Measurements from ENCODE around the gene MAGI1. TPM values are rescaled to one million over a fixed set of nuclear protein-coding genes. Genes with fewer than 3 reads are reported as not detected.

Gene MAGI1
- total and polyA plus RNA-seq, 2 donors (not counting 1 experiment from before 2014, with no cell fraction given), result 0.10 to 0.22 TPM

GRCh38 chr3:65573548-65574116 is 465.1 kb downstream of the MAGI1 start:
- Mint-ChIP-seq H3K4me1 (no peaks in the 10 kb centered on the region), H3K9me3 (ENCODE audit: insufficient read depth) (no peaks in the 10 kb centered on the region), H3K27me3 (no peaks in the 10 kb centered on the region), H3K4me3 (no peak overlapping the region), H3K27ac (no peak overlapping the region)
- intact Hi-C loops (cut with micrococcal nuclease), result no loop called here
- Histone ChIP-seq H3K4me2 (replicated peaks; ENCODE audit: low read depth, low read length, poor library complexity, severe bottlenecking) (no peak overlapping the region), H3K27ac (ENCODE audit: low read length in 2 of 2) (no peak overlapping the region), H3K79me2 (ENCODE audit: control insufficient read depth, insufficient read depth, low read length) (no peaks in the 10 kb centered on the region), H3K36me3 (replicated peaks in 1 of 2; ENCODE audit: control extremely low read depth in 1 of 2, control insufficient read depth in 1 of 2, extremely low read depth in 1 of 2, insufficient read depth in 2 of 2, low read length in 1 of 2) (no peaks in the 10 kb centered on the region), H3K9ac (ENCODE audit: low read length) (no peak overlapping the region), H2AFZ (ENCODE audit: insufficient read depth, low read depth, low read length, poor library complexity, severe bottlenecking) (no peak overlapping the region), H3K27me3 (replicated peaks in 1 of 4; ENCODE audit: control extremely low read depth in 1 of 4, control insufficient read depth in 3 of 4, insufficient read depth in 4 of 4, low read length in 3 of 4) (no peaks in the 10 kb centered on the region), H3K4me3 (ENCODE audit: control extremely low read depth in 1 of 5, extremely low read depth in 1 of 5, insufficient read depth in 1 of 5, low read depth in 2 of 5, low read length in 4 of 5) (no peak overlapping the region), H3K9me3 (ENCODE audit: control extremely low read depth in 1 of 3, control insufficient read depth in 2 of 3, insufficient read depth in 1 of 3, low read length in 2 of 3) (peaks cover 0 to 2% (median 0%) of the 10 kb centered on the region in 3 donors), H4K20me1 (ENCODE audit: control insufficient read depth, insufficient read depth, low read length, poor library complexity, severe bottlenecking) (no peaks in the 10 kb centered on the region), H3K4me1 (ENCODE audit: control insufficient read depth in 2 of 2, insufficient read depth in 2 of 2, low read length in 2 of 2) (no peaks in the 10 kb centered on the region)
- no peak for ATAC-seq (ENCODE audit: low read depth)
- DNase-seq, result no peak
- POLR2A ChIA-PET, result no interaction called here
- CTCF ChIA-PET, result no interaction called here
- no peak for TF ChIP-seq EZH2 (IDR thresholded peaks at IDR 0.05; ENCODE audit: borderline replicate concordance, insufficient read depth, low read depth, low read length, poor library complexity, severe bottlenecking)
- no peak for TF ChIP-seq CTCF (IDR thresholded peaks at IDR 0.05)

GRCh38 chr3:65572175-65572777 is 466.4 kb downstream of the MAGI1 start:
- H2AFZ ChIP-seq (ENCODE audit: insufficient read depth, low read depth, low read length, poor library complexity, severe bottlenecking), result no peak overlapping the region
- no peak overlapping the region for H3K9ac ChIP-seq (ENCODE audit: low read length)
- no peak overlapping the region for H3K27ac ChIP-seq (ENCODE audit: low read length in 2 of 2)
- CTCF ChIA-PET, result no interaction called here
- ATAC-seq (ENCODE audit: low read depth), result no peak
- no peak overlapping the region for H3K4me2 ChIP-seq (replicated peaks; ENCODE audit: low read depth, low read length, poor library complexity, severe bottlenecking)
- H3K4me3 ChIP-seq (ENCODE audit: control extremely low read depth in 1 of 5, extremely low read depth in 1 of 5, insufficient read depth in 1 of 5, low read depth in 2 of 5, low read length in 4 of 5), result no peak overlapping the region
- no peaks in the 10 kb centered on the region for H4K20me1 ChIP-seq (ENCODE audit: control insufficient read depth, insufficient read depth, low read length, poor library complexity, severe bottlenecking)
- DNase-seq, result no peak
- intact Hi-C loops (cut with micrococcal nuclease), result no loop called here
- WGBS (ENCODE audit: insufficient coverage), result 71% methylated on average over 1 of the region's 2 CpGs
- H3K4me3 Mint-ChIP-seq, result no peak overlapping the region
- H3K27me3 Mint-ChIP-seq, result no peaks in the 10 kb centered on the region
- POLR2A ChIA-PET, result no interaction called here
- H3K4me1 Mint-ChIP-seq, result no peaks in the 10 kb centered on the region
- H3K27ac Mint-ChIP-seq, result no peak overlapping the region
- H3K9me3 ChIP-seq (ENCODE audit: control extremely low read depth in 1 of 3, control insufficient read depth in 2 of 3, insufficient read depth in 1 of 3, low read length in 2 of 3), result no peaks in the 10 kb centered on the region
- H3K36me3 ChIP-seq (replicated peaks in 1 of 2; ENCODE audit: control extremely low read depth in 1 of 2, control insufficient read depth in 1 of 2, extremely low read depth in 1 of 2, insufficient read depth in 2 of 2, low read length in 1 of 2), result no peaks in the 10 kb centered on the region
- H3K79me2 ChIP-seq (ENCODE audit: control insufficient read depth, insufficient read depth, low read length), result no peaks in the 10 kb centered on the region
- H3K27me3 ChIP-seq (replicated peaks in 1 of 4; ENCODE audit: control extremely low read depth in 1 of 4, control insufficient read depth in 3 of 4, insufficient read depth in 4 of 4, low read length in 3 of 4), result no peaks in the 10 kb centered on the region
- no peak for TF ChIP-seq EZH2 (IDR thresholded peaks at IDR 0.05; ENCODE audit: borderline replicate concordance, insufficient read depth, low read depth, low read length, poor library complexity, severe bottlenecking)
- TF ChIP-seq CTCF (IDR thresholded peaks at IDR 0.05), result no peak
- no peaks in the 10 kb centered on the region for H3K4me1 ChIP-seq (ENCODE audit: control insufficient read depth in 2 of 2, insufficient read depth in 2 of 2, low read length in 2 of 2)
- no peaks in the 10 kb centered on the region for H3K9me3 Mint-ChIP-seq (ENCODE audit: insufficient read depth)
